ENCODE measurements around the gene ZC3H7A. TPM values are rescaled to one million over a fixed set of nuclear protein-coding genes. Genes with fewer than 3 reads are reported as not detected.

ZC3H7A gene
- total and polyA plus RNA-seq, 9 of the 15 experiments (the other 6 are each of a cell fraction or from before 2014, with no cell fraction given) = 19.8 to 49.1 (median 28.2) TPM

- TF ChIP-seq NFRKB (IDR thresholded peaks at IDR 0.05; ENCODE audit: low read depth) (peak; percentile 83; the same call in 1 of the 2 replicates), EZH2 (IDR thresholded peaks at IDR 0.05; ENCODE audit: borderline replicate concordance, low read depth, low read length) (no peak), POLR3G (IDR thresholded peaks at IDR 0.05; ENCODE audit: extremely low read depth, insufficient read length, insufficient replicate concordance) (no peak), FIP1L1 (IDR thresholded peaks at IDR 0.05; ENCODE audit: low read depth, low read length, poor library complexity, severe bottlenecking) (no peak), KAT7 (CRISPR knock-in tag; IDR thresholded peaks at IDR 0.05; ENCODE audit: borderline replicate concordance) (no peak), CHD7 (IDR thresholded peaks at IDR 0.05; ENCODE audit: low read depth, low read length) (no peak), RFX7 (CRISPR knock-in tag; IDR thresholded peaks at IDR 0.05) (no peak), BMI1 (IDR thresholded peaks at IDR 0.05; ENCODE audit: low read length) (no peak), FOSL1 (tag; conservative IDR thresholded peaks at IDR 0.05) (no peak), LARP7 (IDR thresholded peaks at IDR 0.05) (no peak), ZFP1 (CRISPR knock-in tag; IDR thresholded peaks at IDR 0.05) (no peak), NR1H2 (CRISPR knock-in tag; IDR thresholded peaks at IDR 0.05) (no peak)
- TF ChIP-seq, protein P1, sequence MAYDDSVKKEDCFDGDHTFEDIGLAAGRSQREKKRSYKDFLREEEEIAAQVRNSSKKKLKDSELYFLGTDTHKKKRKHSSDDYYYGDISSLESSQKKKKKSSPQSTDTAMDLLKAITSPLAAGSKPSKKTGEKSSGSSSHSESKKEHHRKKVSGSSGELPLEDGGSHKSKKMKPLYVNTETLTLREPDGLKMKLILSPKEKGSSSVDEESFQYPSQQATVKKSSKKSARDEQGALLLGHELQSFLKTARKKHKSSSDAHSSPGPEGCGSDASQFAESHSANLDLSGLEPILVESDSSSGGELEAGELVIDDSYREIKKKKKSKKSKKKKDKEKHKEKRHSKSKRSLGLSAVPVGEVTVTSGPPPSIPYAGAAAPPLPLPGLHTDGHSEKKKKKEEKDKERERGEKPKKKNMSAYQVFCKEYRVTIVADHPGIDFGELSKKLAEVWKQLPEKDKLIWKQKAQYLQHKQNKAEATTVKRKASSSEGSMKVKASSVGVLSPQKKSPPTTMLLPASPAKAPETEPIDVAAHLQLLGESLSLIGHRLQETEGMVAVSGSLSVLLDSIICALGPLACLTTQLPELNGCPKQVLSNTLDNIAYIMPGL (CRISPR knock-in tag; IDR thresholded peaks at IDR 0.05) = no peak
- TF ChIP-seq, protein P2, sequence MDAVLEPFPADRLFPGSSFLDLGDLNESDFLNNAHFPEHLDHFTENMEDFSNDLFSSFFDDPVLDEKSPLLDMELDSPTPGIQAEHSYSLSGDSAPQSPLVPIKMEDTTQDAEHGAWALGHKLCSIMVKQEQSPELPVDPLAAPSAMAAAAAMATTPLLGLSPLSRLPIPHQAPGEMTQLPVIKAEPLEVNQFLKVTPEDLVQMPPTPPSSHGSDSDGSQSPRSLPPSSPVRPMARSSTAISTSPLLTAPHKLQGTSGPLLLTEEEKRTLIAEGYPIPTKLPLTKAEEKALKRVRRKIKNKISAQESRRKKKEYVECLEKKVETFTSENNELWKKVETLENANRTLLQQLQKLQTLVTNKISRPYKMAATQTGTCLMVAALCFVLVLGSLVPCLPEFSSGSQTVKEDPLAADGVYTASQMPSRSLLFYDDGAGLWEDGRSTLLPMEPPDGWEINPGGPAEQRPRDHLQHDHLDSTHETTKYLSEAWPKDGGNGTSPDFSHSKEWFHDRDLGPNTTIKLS (IDR thresholded peaks at IDR 0.05; ENCODE audit: borderline replicate concordance, low read depth) = no peak
These were observed 870 bp upstream of the ZC3H7A start (continued) for GRCh38 chr16:11797957-11798299.
